ENCODE data around the gene CLSTN2.

GRCh38 chr3:140396110-140396509 is 461.1 kb downstream of the CLSTN2 start:
- no peak for TF ChIP-seq CTCF (IDR thresholded peaks at IDR 0.05; ENCODE audit: poor library complexity)
- TF ChIP-seq EZH2 (IDR thresholded peaks at IDR 0.05; ENCODE audit: borderline replicate concordance): no peak

Measured in hepatocyte (in vitro differentiated cells).